K562 (cell line): ENCODE results near the gene ODAD3.

Experiments used
- CEBPB ChIP-seq: fragments of 450-650 bp; IDR thresholded peaks from 2 replicates; pipeline ENCODE4 v1.6.1; 2016; ENCODE audit warnings: missing genetic modification characterization, missing compliant biosample characterization
- FOXM1 ChIP-seq, 2 experiments: fragments of 450-650 bp in 1 of 2; sonication (generic) in 1 of 2; formaldehyde crosslinking in 1 of 2; IDR thresholded peaks; 2 replicates each; pipeline versions ENCODE4 v1.6.1 to v1.9.0; 2017 to 2022; ENCODE audit warnings: low read depth in 2 of 2, mild to moderate bottlenecking in 2 of 2, missing genetic modification reagents in 1 of 2, moderate library complexity in 1 of 2
- NFYB ChIP-seq: IDR thresholded peaks from 2 replicates; pipeline ENCODE4 v1.6.1; 2011; ENCODE audit warnings: mild to moderate bottlenecking, moderate library complexity; ENCODE audit not compliant: insufficient read length; ENCODE audit errors: extremely low read depth
- POLR2AphosphoS5 ChIP-seq: IDR thresholded peaks from 2 replicates; pipeline ENCODE4 v1.6.1; 2011; ENCODE audit warnings: mild to moderate bottlenecking, low read depth, low read length, moderate library complexity; ENCODE audit not compliant: control insufficient read depth, insufficient read depth
- ZFP36 ChIP-seq: fragments of 150-350 bp; IDR thresholded peaks from 2 replicates; pipeline ENCODE4 v1.6.1; 2018; ENCODE audit warnings: low read length, low read depth; ENCODE audit not compliant: partially characterized antibody

- no peak for TF ChIP-seq POLR2AphosphoS5
- TF ChIP-seq NFYB = no peak
- peak; percentile 91 for TF ChIP-seq ZFP36
- no peak for TF ChIP-seq CEBPB (tag)
- no peak for TF ChIP-seq FOXM1 (IDR thresholded peaks at IDR 0.05; ENCODE audit: low read depth)
- no peak for TF ChIP-seq FOXM1 (CRISPR knock-in tag; IDR thresholded peaks at IDR 0.05; ENCODE audit: low read depth)
These were observed 25.3 kb upstream of the ODAD3 start for GRCh38 chr19:11460207-11460606.
